Measurements from ENCODE around the gene SLC44A4.
A peak's percentile ranks its signal among the peaks of the same experiment; 100 is the strongest.
"Not testable (repeated sequence)": the region's sequence is repeated elsewhere in the genome, so short reads cannot be mapped to it uniquely, and the experiment has no call there.

The SLC44A4 gene

GRCh38 chr6:31851980-31852718, 26.6 kb downstream of the SLC44A4 start:
- not testable (repeated sequence) for DNase-seq

GRCh38 chr6:31851485-31851832, 27.3 kb downstream of the SLC44A4 start:
- no peak for DNase-seq

GRCh38 chr6:31850765-31851484, 27.9 kb downstream of the SLC44A4 start:
- no peak for DNase-seq

- DNase-seq, result no peak
Observed at GRCh38 chr6:31847276-31847978, 31.4 kb downstream of the SLC44A4 start.

- DNase-seq, result no peak
Observed at GRCh38 chr6:31844507-31844906, 34.3 kb downstream of the SLC44A4 start.

- no peak for DNase-seq
Observed at GRCh38 chr6:31842053-31842452, 36.7 kb downstream of the SLC44A4 start.

GRCh38 chr6:31839779-31840126, 39.0 kb downstream of the SLC44A4 start:
- DNase-seq, result not testable (repeated sequence)

GRCh38 chr6:31838968-31839367, 39.8 kb downstream of the SLC44A4 start:
- no peak for DNase-seq

- not testable (repeated sequence) for DNase-seq
Observed at GRCh38 chr6:31838114-31838553, 40.7 kb downstream of the SLC44A4 start.

GRCh38 chr6:31837369-31838113, 41.3 kb downstream of the SLC44A4 start:
- no peak for DNase-seq

GRCh38 chr6:31836474-31837368, 42.1 kb downstream of the SLC44A4 start:
- DNase-seq, result no peak

GRCh38 chr6:31836047-31836473, 42.7 kb downstream of the SLC44A4 start:
- no peak for DNase-seq

- peak; percentile 92 for DNase-seq
Observed at GRCh38 chr6:31834367-31835250, 44.2 kb downstream of the SLC44A4 start.

- DNase-seq, result no peak
Observed at GRCh38 chr6:31831350-31832215, 47.2 kb downstream of the SLC44A4 start.

GRCh38 chr6:31830886-31831335, 47.9 kb downstream of the SLC44A4 start:
- DNase-seq, result no peak

- no peak for DNase-seq
Observed at GRCh38 chr6:31829633-31830283, 49.0 kb downstream of the SLC44A4 start.

GRCh38 chr6:31827286-31828079, 51.3 kb downstream of the SLC44A4 start, which contains the start of gene HSPA1B:
Gene HSPA1B (plus strand): TSS chr6:31827738. CDS start chr6:31827951, 213 bp downstream.
- peak; percentile 100 for DNase-seq

GRCh38 chr6:31826793-31827285, 52.0 kb downstream of the SLC44A4 start:
- DNase-seq, result peak; percentile 93

Data from left hindlimb (tissue), 1 donor.